Measurements from ENCODE around the gene ZNF385C.

ZNF385C gene

GRCh38 chr17:42106009-42106408 is 7.7 kb upstream of the ZNF385C start:
- no peak for DNase-seq

DNA sequence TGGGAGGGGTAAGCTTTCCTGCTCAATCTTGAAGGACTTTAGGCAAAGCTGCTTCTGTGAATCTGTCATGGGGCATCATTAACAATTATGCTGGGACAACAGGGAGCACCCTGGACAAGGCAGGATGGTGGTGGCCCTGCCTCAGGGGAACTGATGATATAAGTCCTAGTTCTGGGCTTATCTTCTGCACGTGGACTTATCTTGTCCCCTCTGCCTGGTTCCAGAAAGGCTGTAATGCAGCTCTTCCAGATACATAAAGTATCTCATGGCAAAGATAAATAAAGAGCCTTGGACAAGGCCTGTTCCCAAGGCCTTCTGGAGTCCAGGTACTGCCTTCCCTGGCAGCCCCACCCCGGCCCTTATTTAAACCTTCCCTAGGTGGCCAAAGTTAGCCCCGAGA is 6.0 kb upstream of the ZNF385C start:
- DNase-seq: no peak

- DNase-seq: no peak
Measured at GRCh38 chr17:42103221-42103954, 5.1 kb upstream of the ZNF385C start.

- peak in 1 of 2 experiments; percentile 49 for DNase-seq
Measured at GRCh38 chr17:42101513-42102292, 3.4 kb upstream of the ZNF385C start.

DNA sequence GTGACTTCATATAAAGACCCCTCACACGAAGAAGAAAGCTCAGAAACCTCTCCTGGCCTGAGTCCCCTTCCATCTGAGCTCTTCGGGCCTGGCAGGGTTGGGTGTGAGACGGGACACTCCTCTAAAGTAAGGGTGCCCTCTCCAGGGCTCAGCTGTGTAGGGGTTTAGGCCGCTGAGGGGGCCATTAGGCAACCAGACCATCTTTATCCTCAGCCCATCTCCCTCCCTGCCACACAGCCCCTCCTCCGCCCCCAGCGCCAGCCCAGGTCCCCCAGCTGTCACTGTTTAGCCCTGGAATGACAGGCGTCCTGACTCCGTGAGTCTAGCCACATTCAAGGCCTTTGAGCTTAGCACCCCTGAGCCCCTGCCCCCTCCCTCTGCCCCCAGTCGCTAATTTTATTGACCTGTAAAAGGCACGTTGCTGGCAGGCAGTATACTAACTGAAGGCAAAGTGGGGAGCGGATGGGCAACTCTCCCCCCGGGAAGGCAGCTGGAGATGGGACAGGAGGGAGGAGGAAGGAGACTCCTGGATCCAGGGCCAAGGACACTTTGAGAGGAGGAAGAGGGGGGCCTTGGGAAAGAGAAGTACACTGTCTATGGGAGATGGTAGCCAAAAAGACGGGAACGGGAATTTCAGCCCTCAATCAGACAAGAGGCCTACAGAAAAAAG is 592 bp upstream of the ZNF385C start:
- DNase-seq: no peak

DNA sequence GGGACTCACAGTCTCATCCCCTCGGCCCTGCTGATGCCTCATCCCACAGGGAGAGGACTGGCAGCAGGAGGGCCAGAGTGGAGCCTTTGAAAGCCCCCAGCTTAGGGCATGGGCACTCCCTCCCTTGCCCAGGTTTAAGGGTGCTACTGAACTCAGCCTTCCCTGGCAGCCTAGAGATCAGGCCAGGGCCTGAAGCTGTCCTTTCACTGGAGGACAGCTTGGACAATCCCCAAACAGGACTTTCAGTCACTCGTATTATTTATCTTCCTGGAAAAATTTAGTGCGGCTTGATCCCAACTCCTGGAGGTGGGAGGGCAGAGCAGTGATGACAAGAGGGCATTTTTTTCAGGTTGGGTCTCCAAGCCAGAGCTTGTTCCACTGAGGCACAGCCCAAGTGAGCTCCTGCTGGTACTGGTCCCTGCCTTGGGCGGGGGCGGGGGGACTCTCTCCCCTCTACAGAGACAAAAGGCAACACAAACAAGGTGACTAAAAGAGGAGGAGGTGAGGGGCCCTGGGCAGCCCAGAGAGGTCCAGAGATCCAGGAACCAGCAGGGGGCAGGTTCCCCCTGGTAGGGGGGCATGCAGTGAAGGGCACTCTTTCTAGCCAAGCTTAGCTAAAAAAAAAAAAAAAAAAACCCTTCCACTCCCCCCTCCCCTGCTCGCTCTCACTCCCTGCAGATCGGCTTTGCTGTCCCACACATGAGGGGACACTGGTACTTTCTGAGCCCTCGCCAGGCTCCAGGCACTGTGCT is 1.7 kb downstream of the ZNF385C start:
- DNase-seq: no peak

DNA sequence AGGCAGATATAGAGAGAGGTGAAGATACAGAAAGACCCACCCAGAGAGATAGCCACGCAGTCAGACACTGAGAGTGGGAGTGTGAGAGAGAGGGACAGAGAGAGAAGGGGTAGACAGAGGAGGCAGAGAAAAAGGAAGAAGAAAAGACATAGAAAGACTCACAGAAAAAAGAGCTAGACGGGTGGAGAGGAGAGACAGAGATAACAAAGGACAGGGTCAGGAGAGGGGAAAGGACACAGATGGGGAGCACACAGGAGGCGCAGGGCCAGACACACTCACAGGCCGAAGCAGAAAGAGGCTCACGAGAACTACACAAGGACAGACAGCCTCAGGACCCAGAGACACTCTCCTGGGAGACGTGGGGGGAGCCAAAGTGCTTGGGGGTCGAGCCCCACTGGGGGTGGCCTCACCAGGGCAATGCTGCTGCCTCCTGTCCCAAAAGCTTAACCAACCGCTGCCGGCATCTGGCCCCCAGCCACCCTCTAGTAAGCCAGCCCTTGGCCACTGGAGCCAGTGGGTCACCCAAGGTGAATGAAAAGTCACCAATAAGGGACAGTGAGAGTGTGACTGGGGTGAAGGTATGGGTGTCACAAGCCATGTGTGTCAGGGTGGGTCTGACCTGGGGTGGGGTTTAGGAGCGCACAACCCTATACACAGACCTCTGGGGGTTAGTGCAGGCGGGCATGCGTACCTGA is 3.8 kb downstream of the ZNF385C start:
- no peak for DNase-seq

GRCh38 chr17:42092939-42093338 is 5.3 kb downstream of the ZNF385C start:
- DNase-seq: no peak

DNA sequence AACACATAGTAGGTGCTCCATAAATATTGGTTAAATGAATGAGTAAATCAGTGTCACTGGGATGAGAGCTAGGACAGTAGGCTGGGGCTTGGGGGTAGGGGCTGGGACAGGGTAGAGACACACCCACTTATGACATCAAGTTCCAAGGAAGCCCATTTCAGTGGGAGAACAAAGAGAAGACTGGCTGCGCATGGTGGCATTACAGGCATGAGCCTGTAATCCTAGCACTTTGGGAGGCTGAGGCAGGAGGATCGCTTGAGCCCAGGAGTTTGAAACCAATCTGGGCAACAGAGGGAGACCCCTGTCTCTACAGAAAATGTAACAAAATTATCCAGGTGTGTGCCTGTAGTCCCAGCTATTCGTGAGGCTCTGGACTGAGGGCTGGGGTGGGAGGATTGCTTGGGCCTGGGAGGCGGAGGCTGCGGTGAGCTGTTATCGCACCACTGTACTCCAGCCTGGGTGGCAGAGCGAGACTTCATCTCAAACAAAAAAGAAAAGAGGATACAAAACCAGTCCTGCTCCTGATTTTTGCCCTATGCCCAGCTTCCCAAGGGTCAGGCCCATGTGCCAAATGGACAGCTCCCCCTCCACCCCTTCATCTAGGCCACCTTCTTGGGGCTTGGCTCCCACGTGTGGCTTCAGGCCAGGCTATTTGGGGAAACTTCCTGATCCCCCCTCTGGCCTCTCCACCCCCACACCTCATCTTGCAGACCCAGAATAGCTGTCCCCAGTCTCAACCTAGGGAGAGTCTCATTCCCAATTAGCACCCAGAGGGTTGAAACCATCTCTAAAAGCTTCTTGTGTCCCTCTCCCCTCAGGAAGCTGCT is 7.1 kb downstream of the ZNF385C start:
- DNase-seq: no peak

- no peak for DNase-seq
Measured at GRCh38 chr17:42088736-42089135, 9.5 kb downstream of the ZNF385C start.

- DNase-seq: no peak
Measured at GRCh38 chr17:42087736-42088705, 10.3 kb downstream of the ZNF385C start.

- no peak for DNase-seq
Measured at GRCh38 chr17:42087042-42087701, 11.1 kb downstream of the ZNF385C start.

GRCh38 chr17:42081516-42082129 is 16.6 kb downstream of the ZNF385C start:
- DNase-seq: no peak

GRCh38 chr17:42079541-42079940 is 18.7 kb downstream of the ZNF385C start:
- no peak for DNase-seq

DNA sequence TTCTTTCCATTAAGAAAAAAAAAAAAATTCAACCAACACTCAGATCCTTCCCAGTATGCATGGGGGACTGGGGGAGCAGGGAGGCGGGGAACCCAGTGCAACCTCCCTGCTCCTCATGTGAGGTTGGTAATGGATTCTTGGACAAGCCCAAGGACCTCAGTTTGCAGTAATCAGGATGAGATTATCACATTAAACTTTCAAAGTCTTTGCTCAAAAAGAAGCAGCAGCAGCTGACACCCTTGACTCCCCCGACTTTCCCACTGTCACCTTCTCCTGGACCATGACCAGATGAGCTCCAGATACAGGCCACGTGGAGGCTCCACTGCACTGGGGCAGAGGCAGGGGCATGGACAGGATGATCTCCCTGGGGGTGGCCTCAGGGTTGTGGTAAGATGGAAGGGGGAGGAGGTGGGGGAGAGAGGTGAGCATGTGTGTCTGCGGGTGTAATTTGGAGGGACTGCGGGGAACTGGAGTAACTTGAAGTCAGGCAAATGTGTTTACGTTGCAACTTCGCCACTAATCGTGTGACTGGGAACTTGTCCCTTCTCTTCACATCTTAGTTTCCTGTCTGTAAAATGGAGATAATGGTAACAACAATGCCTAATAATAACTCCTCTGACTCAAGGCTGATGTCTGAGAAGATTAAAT is 19.8 kb downstream of the ZNF385C start:
- no peak for DNase-seq

DNA sequence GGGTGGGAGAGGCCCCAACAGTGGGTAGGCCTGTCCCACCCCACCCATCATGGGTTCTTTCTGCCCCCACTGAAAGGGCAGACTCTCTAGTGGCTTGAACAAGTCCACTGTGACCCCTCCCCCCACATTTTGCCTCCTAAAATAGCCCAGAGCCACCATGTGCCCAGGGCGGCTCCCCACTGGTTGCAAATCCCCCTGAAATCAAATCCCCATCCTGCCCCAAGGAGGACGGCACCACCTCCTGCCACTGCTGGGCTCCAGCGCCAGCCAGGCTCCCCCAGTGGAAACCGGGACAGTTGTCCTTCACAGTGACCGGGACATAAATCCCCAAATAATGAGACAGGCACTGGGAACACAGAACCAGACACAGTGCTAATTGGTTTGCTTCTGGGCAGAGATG is 20.5 kb downstream of the ZNF385C start:
- DNase-seq: no peak

- DNase-seq: no peak
Measured at GRCh38 chr17:42076797-42077559, 21.3 kb downstream of the ZNF385C start.

DNA sequence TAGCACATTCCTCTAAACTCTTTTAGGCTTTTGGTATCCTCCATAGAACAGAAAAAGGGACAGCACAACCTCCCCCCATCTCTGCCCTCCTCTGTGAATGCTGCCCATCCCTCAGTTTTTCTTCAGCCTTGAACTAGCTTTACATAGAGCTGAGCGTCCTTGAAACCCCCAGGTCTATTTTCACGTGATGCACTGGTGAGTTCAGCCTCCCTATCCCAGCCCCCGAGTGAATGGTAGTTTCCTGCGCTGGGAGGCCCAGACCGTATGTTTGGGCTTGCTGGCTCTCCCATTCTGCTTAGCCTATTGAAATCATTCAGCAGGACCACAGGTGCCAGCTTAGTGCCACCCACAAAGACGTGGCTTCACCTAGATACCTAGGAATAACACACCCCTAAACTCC is 22.5 kb downstream of the ZNF385C start:
- DNase-seq: no peak

All from NCI-H446 (cell line).